Endothelial cell of umbilical vein (primary cell): Measurements from ENCODE around the gene CTDSPL. TPM values are rescaled to one million over a fixed set of nuclear protein-coding genes. Genes with fewer than 3 reads are reported as not detected.
A peak's percentile ranks its signal among the peaks of the same experiment; 100 is the strongest.

Experiments
- BruUV-seq: library from RNA; stranded (reverse); fragments of 400-500 nt; replicated peaks from 2 replicates; lab custom pipeline; 2021; lab: Mats Ljungman, UMichigan
- CTCF ChIA-PET: fragments of 300-600, 350-600 bp; sonication (Branson Sonifier 250); formaldehyde crosslinking; loops from one replicate; lab custom pipeline; 2021; ENCODE audit warnings: antibody characterized with exemption, inconsistent platforms; lab: Charles Lee
- POLR2A ChIA-PET: fragments of 300-600, 350-600 bp; sonication (Branson Sonifier 250); formaldehyde crosslinking; loops from one replicate; lab custom pipeline; 2021; ENCODE audit warnings: antibody characterized with exemption, inconsistent platforms; lab: Charles Lee
- DNase-seq: peaks from one replicate; pipeline ENCODE4 v3.0.0-alpha.2; 2011; ENCODE audit warnings: low read depth, low spot score
- FAIRE-seq: peaks from 2 replicates; lab custom pipeline; 2011; peaks lifted over from hg19 to GRCh38; lab: Jason Lieb, UNC
- H2AFZ ChIP-seq: 2 replicates; pipeline ENCODE4 v1.6.0; 2012; ENCODE audit warnings: low read depth, low read length, control low read depth, inconsistent platforms
- H3K27ac ChIP-seq: 2 replicates; pipeline ENCODE4 v1.5.1; 2011; ENCODE audit warnings: low read depth, mild to moderate bottlenecking, control low read depth, low read length, moderate library complexity; ENCODE audit not compliant: insufficient read depth
- H3K27me3 ChIP-seq, 2 experiments: 2 replicates each; pipeline versions ENCODE4 v1.6.0 to v1.6.1; 2011; ENCODE audit warnings: low read length in 2 of 2, mixed read lengths in 1 of 2; ENCODE audit not compliant: control insufficient read depth in 2 of 2, insufficient read depth in 2 of 2
- H3K36me3 ChIP-seq, 2 experiments: 2 replicates in 1 of 2; 3 replicates in 1 of 2; pipeline ENCODE4 v1.5.1; 2011; ENCODE audit warnings: low read length in 2 of 2, mild to moderate bottlenecking in 1 of 2, moderate library complexity in 1 of 2; ENCODE audit not compliant: control insufficient read depth in 2 of 2, insufficient read depth in 2 of 2; ENCODE audit errors: extremely low read depth in 1 of 2
- H3K4me1 ChIP-seq: 3 replicates; pipeline ENCODE4 v1.5.1; 2011; ENCODE audit warnings: mild to moderate bottlenecking, low read length; ENCODE audit not compliant: control insufficient read depth, insufficient read depth; ENCODE audit errors: extremely low read depth
- H3K4me2 ChIP-seq: 2 replicates; pipeline ENCODE4 v1.6.1; 2011; ENCODE audit warnings: low read length, control low read depth, mixed read lengths; ENCODE audit not compliant: insufficient read depth
- H3K4me3 ChIP-seq, 3 experiments: fragments of 200-600 bp in 1 of 3; sonication (generic), shearing (Covaris generic) in 1 of 3; replicated peaks in 1 of 3; 2 replicates each; pipeline ENCODE4 v1.5.1; 2011 to 2016; ENCODE audit warnings: control low read depth in 3 of 3, low read length in 3 of 3, mild to moderate bottlenecking in 2 of 3, inconsistent platforms in 1 of 3, low read depth in 1 of 3, moderate library complexity in 1 of 3; ENCODE audit not compliant: insufficient read depth in 1 of 3
- H3K79me2 ChIP-seq: 2 replicates; pipeline ENCODE4 v1.6.0; 2012; ENCODE audit warnings: low read length, inconsistent platforms; ENCODE audit not compliant: control insufficient read depth, insufficient read depth
- H3K9ac ChIP-seq: replicated peaks from 2 replicates; pipeline ENCODE3; 2011; ENCODE audit warnings: low read length, control low read depth; ENCODE audit not compliant: insufficient read depth; ENCODE audit errors: extremely low read depth
- H3K9me1 ChIP-seq: replicated peaks from 3 replicates; pipeline ENCODE4 v1.6.0; 2011; ENCODE audit warnings: mild to moderate bottlenecking, low read length; ENCODE audit not compliant: control insufficient read depth, insufficient read depth; ENCODE audit errors: extremely low read depth
- H3K9me3 ChIP-seq: replicated peaks from 2 replicates; pipeline ENCODE4 v1.5.1; 2012; ENCODE audit warnings: low read length, inconsistent platforms; ENCODE audit not compliant: control insufficient read depth, insufficient read depth
- H4K20me1 ChIP-seq: replicated peaks from 2 replicates; pipeline ENCODE3; 2011; ENCODE audit warnings: mild to moderate bottlenecking, low read length; ENCODE audit not compliant: control insufficient read depth, insufficient read depth; ENCODE audit errors: extremely low read depth
- EZH2 ChIP-seq: IDR thresholded peaks from 2 replicates; pipeline ENCODE4 v1.6.1; 2012; ENCODE audit warnings: borderline replicate concordance, low read depth, mild to moderate bottlenecking, moderate library complexity, low read length, inconsistent platforms; ENCODE audit not compliant: severe bottlenecking
- FOS ChIP-seq: IDR thresholded peaks from 2 replicates; pipeline ENCODE4 v1.6.1; 2011; ENCODE audit warnings: mild to moderate bottlenecking, low read length, moderate library complexity, borderline replicate concordance; ENCODE audit not compliant: insufficient read depth
- GATA2 ChIP-seq: IDR thresholded peaks from 2 replicates; pipeline ENCODE4 v1.7.0; 2011; ENCODE audit warnings: low read depth, mild to moderate bottlenecking, moderate library complexity, mixed read lengths, low read length; ENCODE audit not compliant: insufficient read length, insufficient read depth
- JUN ChIP-seq: IDR thresholded peaks from 2 replicates; pipeline ENCODE4 v1.6.1; 2011; ENCODE audit warnings: borderline replicate concordance, low read depth; ENCODE audit not compliant: insufficient read length, insufficient read depth
- MYC ChIP-seq: IDR thresholded peaks from one replicate; pipeline ENCODE4 v1.6.1; 2011; ENCODE audit warnings: mild to moderate bottlenecking, low read depth, low read length
- POLR2A ChIP-seq: IDR thresholded peaks from 2 replicates; pipeline ENCODE4 v1.6.1; 2012; ENCODE audit warnings: low read depth, mild to moderate bottlenecking, control low read depth, low read length
- POLR2AphosphoS5 ChIP-seq: IDR thresholded peaks from 2 replicates; pipeline ENCODE4 v1.6.1; 2012; ENCODE audit warnings: low read depth, mild to moderate bottlenecking, control low read depth, low read length, moderate library complexity; ENCODE audit not compliant: insufficient read depth
- dilution Hi-C: fragments of 300-500 bp; cut with MboI; formaldehyde crosslinking; loops from one replicate; pipeline ENCODE4 v1.15.0; 2019; ENCODE audit warnings: low sequenced_read_pairs; ENCODE audit not compliant: extremely low pct_ligation_motif_present
- intact Hi-C: fragments of 100-400 bp; cut with micrococcal nuclease; formaldehyde crosslinking; loops from one replicate; pipeline ENCODE4 v1.10.0; 2022
- polyA plus RNA-seq, 4 experiments: library from polyadenylated mRNA; depleted of rRNA in 3 of 4; stranded (reverse) in 3 of 4; unstranded in 1 of 4; fragments of >200 nt; gene quantifications; 2 replicates each; pipeline versions ENCODE4 v1.2.1 to v1.2.3, GENCODE V29; 2011 to 2012; ENCODE audit warnings: missing spikeins in 1 of 4
- total RNA-seq: library from RNA; stranded (reverse); gene quantifications from 2 replicates; pipeline ENCODE4 v1.2.3, GENCODE V29; 2021
- TF ChIP-seq, protein P1 (sequence below), 2 donors: IDR thresholded peaks; 1 replicate in 1 of 2; 2 replicates in 1 of 2; pipeline ENCODE4 v1.5.1; 2011; ENCODE audit warnings: low read length in 2 of 2, mild to moderate bottlenecking in 2 of 2, moderate library complexity in 2 of 2, control low read depth in 1 of 2, inconsistent platforms in 1 of 2, low read depth in 1 of 2; ENCODE audit not compliant: insufficient read depth in 1 of 2; ENCODE audit errors: extremely low read depth in 1 of 2
- TF ChIP-seq, protein P2 (sequence below): IDR thresholded peaks from 2 replicates; pipeline ENCODE4 v1.6.1; 2011; ENCODE audit not compliant: insufficient read depth, insufficient read length

Gene CTDSPL
- total and polyA plus RNA-seq, 2 donors (not counting 3 experiments of a cell fraction or from before 2014, with no cell fraction given), result 30.1 to 43.2 TPM

DNA sequence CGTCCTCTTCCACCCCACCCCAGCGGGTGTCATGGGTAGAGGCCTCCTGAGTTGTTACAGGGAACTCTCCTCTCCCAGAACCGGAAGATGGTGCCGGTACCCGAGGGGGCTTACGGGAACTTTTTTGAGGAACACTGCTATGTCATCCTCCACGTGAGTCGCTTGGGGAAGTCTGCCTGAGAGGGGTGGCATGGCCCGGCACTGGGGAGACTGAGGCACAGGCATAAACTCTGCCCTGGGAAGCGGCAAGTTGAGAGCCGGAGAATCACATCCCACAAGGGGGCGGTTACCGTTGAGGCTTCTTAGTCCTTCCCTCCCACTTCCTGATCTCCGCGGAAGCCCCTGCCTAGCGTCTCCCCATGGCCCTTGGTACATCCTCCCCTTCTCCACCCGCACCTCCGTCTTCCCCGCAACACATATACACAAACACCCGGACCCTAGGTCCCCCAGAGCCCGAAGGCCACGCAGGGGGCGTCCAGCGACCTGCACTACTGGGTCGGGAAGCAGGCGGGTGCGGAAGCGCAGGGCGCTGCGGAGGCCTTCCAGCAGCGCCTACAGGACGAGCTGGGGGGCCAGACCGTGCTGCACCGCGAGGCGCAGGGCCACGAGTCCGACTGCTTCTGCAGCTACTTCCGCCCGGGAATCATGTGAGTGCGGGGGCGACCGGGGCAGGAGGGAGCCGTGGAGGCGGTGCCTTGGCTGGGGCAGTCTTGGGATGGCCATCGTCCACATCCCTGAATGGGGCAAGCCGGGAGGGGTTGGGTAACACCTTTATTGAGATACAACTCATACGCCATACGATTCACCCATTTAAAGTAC lies 132.3 kb downstream of the CTDSPL start:
- no peaks in the 10 kb centered on the region for H3K9me1 ChIP-seq
- H3K36me3 ChIP-seq, result no peaks in the 10 kb centered on the region
- DNase-seq, result peak; percentile 76
- peak overlapping the region; percentile 35 for H3K9ac ChIP-seq
- TF ChIP-seq FOS (no peak), POLR2AphosphoS5 (peak; percentile 80), EZH2 (no peak), GATA2 (no peak), MYC (peak; percentile 80), JUN (no peak), POLR2A (peak; percentile 87)
- TF ChIP-seq, protein P1, sequence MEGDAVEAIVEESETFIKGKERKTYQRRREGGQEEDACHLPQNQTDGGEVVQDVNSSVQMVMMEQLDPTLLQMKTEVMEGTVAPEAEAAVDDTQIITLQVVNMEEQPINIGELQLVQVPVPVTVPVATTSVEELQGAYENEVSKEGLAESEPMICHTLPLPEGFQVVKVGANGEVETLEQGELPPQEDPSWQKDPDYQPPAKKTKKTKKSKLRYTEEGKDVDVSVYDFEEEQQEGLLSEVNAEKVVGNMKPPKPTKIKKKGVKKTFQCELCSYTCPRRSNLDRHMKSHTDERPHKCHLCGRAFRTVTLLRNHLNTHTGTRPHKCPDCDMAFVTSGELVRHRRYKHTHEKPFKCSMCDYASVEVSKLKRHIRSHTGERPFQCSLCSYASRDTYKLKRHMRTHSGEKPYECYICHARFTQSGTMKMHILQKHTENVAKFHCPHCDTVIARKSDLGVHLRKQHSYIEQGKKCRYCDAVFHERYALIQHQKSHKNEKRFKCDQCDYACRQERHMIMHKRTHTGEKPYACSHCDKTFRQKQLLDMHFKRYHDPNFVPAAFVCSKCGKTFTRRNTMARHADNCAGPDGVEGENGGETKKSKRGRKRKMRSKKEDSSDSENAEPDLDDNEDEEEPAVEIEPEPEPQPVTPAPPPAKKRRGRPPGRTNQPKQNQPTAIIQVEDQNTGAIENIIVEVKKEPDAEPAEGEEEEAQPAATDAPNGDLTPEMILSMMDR (IDR thresholded peaks at IDR 0.05; ENCODE audit: extremely low read depth in 1 of 2, insufficient read depth in 1 of 2, low read depth in 1 of 2, low read length in 2 of 2), result peak; percentile 5 to 13
- TF ChIP-seq, protein P2, sequence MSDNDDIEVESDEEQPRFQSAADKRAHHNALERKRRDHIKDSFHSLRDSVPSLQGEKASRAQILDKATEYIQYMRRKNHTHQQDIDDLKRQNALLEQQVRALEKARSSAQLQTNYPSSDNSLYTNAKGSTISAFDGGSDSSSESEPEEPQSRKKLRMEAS, result peak; percentile 64
- H3K27ac ChIP-seq, result peak overlapping the region; percentile 34
- H3K4me3 ChIP-seq, result peak overlapping the region; percentile 14 to 67 (median 62)
- dilution Hi-C loops (no loop called here), intact Hi-C loops (loop anchor here (1.0 kb wide), 2 partner anchors 20 to 139 kb away; no protein-coding TSS in a partner anchor)
- H2AFZ ChIP-seq, result peak overlapping the region; percentile 94
- H4K20me1 ChIP-seq, result no peaks in the 10 kb centered on the region
- ChIA-PET POLR2A (no interaction called here), CTCF (interaction anchor here (0.8 to 1.2 kb wide), 5 partner anchors 9 to 138 kb away, joined by 3 to 7 read pairs (median 3); no protein-coding TSS in a partner anchor)
- no peaks in the 10 kb centered on the region for H3K27me3 ChIP-seq
- BruUV-seq, result TSS peak; percentile 34
- H3K4me1 ChIP-seq, result peaks cover 15% of the 10 kb centered on the region
- H3K4me2 ChIP-seq, result peak overlapping the region; percentile 53
- FAIRE-seq, result peak; percentile 94
- no peaks in the 10 kb centered on the region for H3K79me2 ChIP-seq
- no peaks in the 10 kb centered on the region for H3K9me3 ChIP-seq
